IMR-90 (cell line): Measurements from ENCODE around the gene MBIP.

Experiments
- CHD1 ChIP-seq: IDR thresholded peaks from 2 replicates; pipeline ENCODE4 v1.6.1; 2012; ENCODE audit warnings: low read depth, low read length, improper control_type of control experiment
- MAZ ChIP-seq: IDR thresholded peaks from 2 replicates; pipeline ENCODE4 v1.6.1; 2012; ENCODE audit warnings: low read depth, mild to moderate bottlenecking, low read length, improper control_type of control experiment, moderate library complexity, borderline replicate concordance
- POLR2A ChIP-seq: IDR thresholded peaks from 2 replicates; pipeline ENCODE4 v1.6.1; 2012; ENCODE audit warnings: mild to moderate bottlenecking, low read depth, low read length
- TF ChIP-seq, protein P1 (sequence below): conservative IDR thresholded peaks from 2 replicates; pipeline ENCODE4 v1.5.1; 2012; ENCODE audit warnings: mild to moderate bottlenecking, low read depth, low read length, improper control_type of control experiment

- TF ChIP-seq, protein P1, sequence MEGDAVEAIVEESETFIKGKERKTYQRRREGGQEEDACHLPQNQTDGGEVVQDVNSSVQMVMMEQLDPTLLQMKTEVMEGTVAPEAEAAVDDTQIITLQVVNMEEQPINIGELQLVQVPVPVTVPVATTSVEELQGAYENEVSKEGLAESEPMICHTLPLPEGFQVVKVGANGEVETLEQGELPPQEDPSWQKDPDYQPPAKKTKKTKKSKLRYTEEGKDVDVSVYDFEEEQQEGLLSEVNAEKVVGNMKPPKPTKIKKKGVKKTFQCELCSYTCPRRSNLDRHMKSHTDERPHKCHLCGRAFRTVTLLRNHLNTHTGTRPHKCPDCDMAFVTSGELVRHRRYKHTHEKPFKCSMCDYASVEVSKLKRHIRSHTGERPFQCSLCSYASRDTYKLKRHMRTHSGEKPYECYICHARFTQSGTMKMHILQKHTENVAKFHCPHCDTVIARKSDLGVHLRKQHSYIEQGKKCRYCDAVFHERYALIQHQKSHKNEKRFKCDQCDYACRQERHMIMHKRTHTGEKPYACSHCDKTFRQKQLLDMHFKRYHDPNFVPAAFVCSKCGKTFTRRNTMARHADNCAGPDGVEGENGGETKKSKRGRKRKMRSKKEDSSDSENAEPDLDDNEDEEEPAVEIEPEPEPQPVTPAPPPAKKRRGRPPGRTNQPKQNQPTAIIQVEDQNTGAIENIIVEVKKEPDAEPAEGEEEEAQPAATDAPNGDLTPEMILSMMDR = no peak
- TF ChIP-seq CHD1 (no peak), POLR2A (no peak), MAZ (no peak)
These were observed 502 bp upstream of the MBIP start for GRCh38 chr14:36320897-36321381.
